MM.1S (cell line): Measurements from ENCODE around the gene SMIM38.

Source experiments
- DNase-seq: peaks from one replicate; pipeline ENCODE4 v3.0.0-alpha.2; 2015
- H2AFZ ChIP-seq: fragments of 300-600 bp; sonication (generic); 2 replicates; pipeline ENCODE4 v1.6.0; 2016; ENCODE audit warnings: antibody characterized with exemption, low read length
- H3F3A ChIP-seq: fragments of 300-600 bp; sonication (generic); 2 replicates; pipeline ENCODE4 v1.6.1; 2016; ENCODE audit warnings: mild to moderate bottlenecking, antibody characterized with exemption, low read length, moderate library complexity, mixed read lengths; ENCODE audit not compliant: insufficient read depth
- H3K27ac ChIP-seq: fragments of 300-600 bp; sonication (generic); 2 replicates; pipeline ENCODE4 v1.5.1; 2016; ENCODE audit warnings: mild to moderate bottlenecking, low read length
- H3K27me3 ChIP-seq: fragments of 300-600 bp; sonication (generic); replicated peaks from 2 replicates; pipeline ENCODE4 v1.6.0; 2016; ENCODE audit warnings: low read length; ENCODE audit not compliant: insufficient read depth
- H3K36me3 ChIP-seq: fragments of 300-600 bp; sonication (generic); replicated peaks from 2 replicates; pipeline ENCODE4 v1.6.1; 2016; ENCODE audit warnings: mild to moderate bottlenecking, low read length, mixed read lengths; ENCODE audit not compliant: insufficient read depth
- H3K4me1 ChIP-seq: fragments of 300-600 bp; sonication (generic); 2 replicates; pipeline ENCODE4 v1.6.1; 2016; ENCODE audit warnings: low read length, mixed read lengths
- H3K4me2 ChIP-seq: fragments of 300-600 bp; sonication (generic); 2 replicates; pipeline ENCODE4 v1.6.0; 2016; ENCODE audit warnings: low read depth, low read length
- H3K4me3 ChIP-seq: fragments of 300-600 bp; sonication (generic); 2 replicates; pipeline ENCODE4 v1.5.1; 2016; ENCODE audit warnings: low read length, mixed read lengths
- H3K79me2 ChIP-seq: fragments of 300-600 bp; sonication (generic); 2 replicates; pipeline ENCODE4 v1.6.1; 2016; ENCODE audit warnings: mixed run types, low read length, mixed read lengths
- H3K9ac ChIP-seq: fragments of 300-600 bp; sonication (generic); 2 replicates; pipeline ENCODE4 v1.6.1; 2016; ENCODE audit warnings: low read length, mixed read lengths
- H3K9me2 ChIP-seq: fragments of 300-600 bp; sonication (generic); replicated peaks from 2 replicates; pipeline ENCODE4 v1.6.1; 2016; ENCODE audit warnings: mild to moderate bottlenecking, low read length, mixed read lengths; ENCODE audit not compliant: insufficient read depth
- H3K9me3 ChIP-seq: fragments of 300-600 bp; sonication (generic); replicated peaks from 2 replicates; pipeline ENCODE4 v1.6.1; 2016; ENCODE audit warnings: mild to moderate bottlenecking, low read length, mixed read lengths; ENCODE audit not compliant: insufficient read depth
- H4K20me1 ChIP-seq: fragments of 300-600 bp; sonication (generic); 2 replicates; pipeline ENCODE4 v1.6.1; 2016; ENCODE audit warnings: mild to moderate bottlenecking, low read length, moderate library complexity, mixed read lengths; ENCODE audit not compliant: insufficient read depth
- EZH2 ChIP-seq: fragments of 300-600 bp; sonication (generic); optimal IDR thresholded peaks from 2 replicates; pipeline ENCODE3; 2017; ENCODE audit warnings: low read depth, mild to moderate bottlenecking, antibody characterized with exemption, low read length, mixed read lengths
- EZH2phosphoT487 ChIP-seq: fragments of 300-600 bp; sonication (generic); IDR thresholded peaks from 2 replicates; pipeline ENCODE4 v1.6.1; 2018; ENCODE audit warnings: antibody characterized with exemption, low read length
- TF ChIP-seq, protein P1 (sequence below): fragments of 300-600 bp; sonication (generic); IDR thresholded peaks from 2 replicates; pipeline ENCODE4 v1.5.1; 2016; ENCODE audit warnings: antibody characterized with exemption, low read length, mixed read lengths

SMIM38 gene

DNA sequence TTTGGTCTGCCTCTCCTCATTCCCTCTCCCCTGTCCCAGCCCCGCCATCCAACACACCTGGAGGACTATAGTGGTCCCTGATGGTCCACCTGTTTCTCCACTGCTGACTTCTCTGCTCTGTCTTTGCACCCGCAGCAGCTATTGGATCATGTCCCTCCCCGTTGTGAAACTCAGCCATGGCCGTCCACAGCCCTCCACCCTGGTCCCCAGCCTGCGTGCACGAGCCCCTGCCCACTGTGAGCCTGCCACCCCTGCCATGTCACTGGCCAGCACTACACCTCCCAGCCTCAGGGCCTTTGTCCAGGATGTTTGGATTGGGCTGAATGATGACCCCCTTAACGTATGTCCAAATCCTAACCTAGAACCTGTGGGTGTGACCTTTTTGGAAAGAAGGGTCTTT, 47.7 kb upstream of the SMIM38 start:
- Histone ChIP-seq H3K36me3 (no peaks in the 10 kb centered on the region), H3K79me2 (no peaks in the 10 kb centered on the region), H3K9me3 (no peaks in the 10 kb centered on the region), H3K4me1 (no peaks in the 10 kb centered on the region), H3K27me3 (peaks cover 77% of the 10 kb centered on the region), H3K9me2 (no peaks in the 10 kb centered on the region), H3K27ac (no peak overlapping the region), H3K9ac (no peak overlapping the region), H4K20me1 (no peaks in the 10 kb centered on the region), H3K4me2 (no peak overlapping the region), H3F3A (no peaks in the 10 kb centered on the region), H2AFZ (no peak overlapping the region), H3K4me3 (no peak overlapping the region)
- TF ChIP-seq EZH2 (no peak), EZH2phosphoT487 (no peak)
- TF ChIP-seq, protein P1, sequence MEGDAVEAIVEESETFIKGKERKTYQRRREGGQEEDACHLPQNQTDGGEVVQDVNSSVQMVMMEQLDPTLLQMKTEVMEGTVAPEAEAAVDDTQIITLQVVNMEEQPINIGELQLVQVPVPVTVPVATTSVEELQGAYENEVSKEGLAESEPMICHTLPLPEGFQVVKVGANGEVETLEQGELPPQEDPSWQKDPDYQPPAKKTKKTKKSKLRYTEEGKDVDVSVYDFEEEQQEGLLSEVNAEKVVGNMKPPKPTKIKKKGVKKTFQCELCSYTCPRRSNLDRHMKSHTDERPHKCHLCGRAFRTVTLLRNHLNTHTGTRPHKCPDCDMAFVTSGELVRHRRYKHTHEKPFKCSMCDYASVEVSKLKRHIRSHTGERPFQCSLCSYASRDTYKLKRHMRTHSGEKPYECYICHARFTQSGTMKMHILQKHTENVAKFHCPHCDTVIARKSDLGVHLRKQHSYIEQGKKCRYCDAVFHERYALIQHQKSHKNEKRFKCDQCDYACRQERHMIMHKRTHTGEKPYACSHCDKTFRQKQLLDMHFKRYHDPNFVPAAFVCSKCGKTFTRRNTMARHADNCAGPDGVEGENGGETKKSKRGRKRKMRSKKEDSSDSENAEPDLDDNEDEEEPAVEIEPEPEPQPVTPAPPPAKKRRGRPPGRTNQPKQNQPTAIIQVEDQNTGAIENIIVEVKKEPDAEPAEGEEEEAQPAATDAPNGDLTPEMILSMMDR = no peak
- no peak for DNase-seq

- Histone ChIP-seq H3K9ac (no peak overlapping the region), H2AFZ (no peak overlapping the region), H3K9me3 (no peaks in the 10 kb centered on the region), H3K79me2 (no peaks in the 10 kb centered on the region), H3K27ac (no peak overlapping the region), H3K4me2 (no peak overlapping the region), H3K4me3 (no peak overlapping the region), H3K36me3 (no peaks in the 10 kb centered on the region), H3K9me2 (no peaks in the 10 kb centered on the region), H4K20me1 (no peaks in the 10 kb centered on the region), H3K4me1 (no peaks in the 10 kb centered on the region), H3F3A (no peaks in the 10 kb centered on the region), H3K27me3 (peaks cover 77% of the 10 kb centered on the region)
- DNase-seq = no peak
- no peak for TF ChIP-seq EZH2
- TF ChIP-seq, protein P1 = no peak
- TF ChIP-seq EZH2phosphoT487 = no peak
Measured at GRCh38 chr11:69108559-69108958, 47.2 kb upstream of the SMIM38 start.

- no peak overlapping the region for H3K4me3 ChIP-seq
- H3K79me2 ChIP-seq = no peaks in the 10 kb centered on the region
- H3K4me2 ChIP-seq = no peak overlapping the region
- no peaks in the 10 kb centered on the region for H3K9me3 ChIP-seq
- no peak overlapping the region for H3K27ac ChIP-seq
- DNase-seq = no peak
- H2AFZ ChIP-seq = no peak overlapping the region
- no peaks in the 10 kb centered on the region for H3F3A ChIP-seq
- no peak overlapping the region for H3K9ac ChIP-seq
- TF ChIP-seq, protein P1 = no peak
- TF ChIP-seq EZH2phosphoT487 (no peak), EZH2 (no peak)
- H3K9me2 ChIP-seq = no peaks in the 10 kb centered on the region
- no peaks in the 10 kb centered on the region for H3K4me1 ChIP-seq
- H3K36me3 ChIP-seq = no peaks in the 10 kb centered on the region
- no peaks in the 10 kb centered on the region for H4K20me1 ChIP-seq
- H3K27me3 ChIP-seq = peaks cover 77% of the 10 kb centered on the region
Measured at GRCh38 chr11:69109101-69109500, 46.6 kb upstream of the SMIM38 start.
